Measurements from ENCODE around the gene PLEKHH1.
A peak's percentile ranks its signal among the peaks of the same experiment; 100 is the strongest.

The PLEKHH1 gene

GRCh38 chr14:67512463-67513310, 20.4 kb upstream of the PLEKHH1 start:
- H3K9ac ChIP-seq (ENCODE audit: low read length) = no peak overlapping the region
- H3K36me3 ChIP-seq (ENCODE audit: control insufficient read depth, insufficient read depth, low read length) = no peaks in the 10 kb centered on the region
- peaks cover 16% of the 10 kb centered on the region for H3K4me1 ChIP-seq (ENCODE audit: control insufficient read depth, insufficient read depth, low read length)
- no peaks in the 10 kb centered on the region for H3K9me3 ChIP-seq (ENCODE audit: control insufficient read depth, low read length)
- H3K4me3 ChIP-seq (ENCODE audit: low read length) = no peak overlapping the region
- peaks cover 6% of the 10 kb centered on the region for H3K27me3 ChIP-seq (ENCODE audit: control insufficient read depth, insufficient read depth, low read length)

DNA sequence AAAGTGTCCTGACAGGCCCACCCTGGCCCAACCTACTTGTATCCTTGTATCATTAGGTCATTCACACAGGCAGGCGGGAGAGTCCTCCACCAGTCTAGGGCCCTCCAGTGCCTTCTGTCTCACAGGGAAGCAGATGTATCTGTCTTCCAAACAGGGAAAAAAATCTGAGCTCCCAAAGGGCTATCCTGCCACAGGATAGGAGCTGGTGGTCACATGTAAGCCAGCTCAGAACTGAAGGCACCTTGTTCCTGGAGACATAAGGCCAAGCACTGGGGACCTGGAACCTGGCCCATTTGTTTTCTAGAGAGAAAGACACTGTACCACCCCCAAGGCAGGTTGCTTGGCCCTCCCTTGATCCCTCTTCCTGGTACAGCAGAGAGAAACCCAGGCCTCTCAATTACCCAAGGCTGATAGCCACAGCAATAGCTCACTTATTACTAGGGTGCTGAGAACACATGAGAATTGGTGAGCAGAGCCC, 19.4 kb upstream of the PLEKHH1 start:
- H3K4me1 ChIP-seq (ENCODE audit: control insufficient read depth, insufficient read depth, low read length) = peaks cover 16% of the 10 kb centered on the region
- H3K9ac ChIP-seq (ENCODE audit: low read length) = no peak overlapping the region
- H3K27me3 ChIP-seq (ENCODE audit: control insufficient read depth, insufficient read depth, low read length) = peaks cover 6% of the 10 kb centered on the region
- peak overlapping the region; percentile 49 for H3K4me3 ChIP-seq (ENCODE audit: low read length)
- H3K9me3 ChIP-seq (ENCODE audit: control insufficient read depth, low read length) = no peaks in the 10 kb centered on the region
- no peaks in the 10 kb centered on the region for H3K36me3 ChIP-seq (ENCODE audit: control insufficient read depth, insufficient read depth, low read length)

GRCh38 chr14:67514203-67514607, 18.9 kb upstream of the PLEKHH1 start:
- H3K4me1 ChIP-seq (ENCODE audit: control insufficient read depth, insufficient read depth, low read length) = peaks cover 16% of the 10 kb centered on the region
- peaks cover 6% of the 10 kb centered on the region for H3K27me3 ChIP-seq (ENCODE audit: control insufficient read depth, insufficient read depth, low read length)
- no peaks in the 10 kb centered on the region for H3K9me3 ChIP-seq (ENCODE audit: control insufficient read depth, low read length)
- H3K36me3 ChIP-seq (ENCODE audit: control insufficient read depth, insufficient read depth, low read length) = no peaks in the 10 kb centered on the region
- H3K4me3 ChIP-seq (ENCODE audit: low read length) = peak overlapping the region; percentile 49
- H3K9ac ChIP-seq (ENCODE audit: low read length) = peak overlapping the region; percentile 75

DNA sequence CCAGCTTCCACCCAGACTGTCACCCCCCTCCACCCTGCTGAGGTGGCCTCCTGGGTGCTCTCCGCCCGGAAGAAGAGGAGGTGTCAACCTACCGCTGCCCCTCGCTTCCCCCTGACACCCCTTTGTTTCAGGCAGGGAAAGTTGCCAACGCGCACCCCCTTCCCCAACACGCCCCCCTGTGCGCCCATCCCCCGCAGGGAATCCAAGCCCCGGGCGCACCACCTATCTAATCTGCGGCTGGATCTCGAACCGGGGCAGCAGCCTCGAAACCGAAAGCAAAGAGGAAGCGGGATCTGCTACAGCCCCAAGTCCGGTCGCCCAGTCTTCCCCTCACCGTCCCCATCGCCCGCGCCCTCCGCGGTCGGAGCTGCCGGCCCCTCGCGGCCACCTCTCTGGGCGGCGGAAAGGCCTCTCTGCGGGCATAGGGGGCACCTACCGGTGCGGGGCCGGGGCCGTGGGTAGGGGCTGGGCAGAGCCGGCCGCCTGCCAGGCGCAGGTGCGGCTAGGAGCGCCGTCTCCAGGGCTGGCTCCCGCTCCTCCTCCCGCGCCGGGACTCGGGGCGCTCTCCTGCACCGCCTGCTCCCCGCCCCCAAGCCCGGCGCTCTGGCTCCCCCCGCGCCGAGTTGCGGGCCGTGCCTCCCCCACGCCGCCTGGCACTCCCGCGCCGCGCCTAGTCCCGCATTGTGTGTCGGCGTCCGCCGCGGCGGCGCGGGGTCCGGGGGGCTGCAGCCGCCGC, 18.3 kb upstream of the PLEKHH1 start:
- Histone ChIP-seq H3K27me3 (ENCODE audit: control insufficient read depth, insufficient read depth, low read length) (peaks cover 6% of the 10 kb centered on the region), H3K4me3 (ENCODE audit: low read length) (peak overlapping the region; percentile 49), H3K4me1 (ENCODE audit: control insufficient read depth, insufficient read depth, low read length) (peaks cover 16% of the 10 kb centered on the region), H3K36me3 (ENCODE audit: control insufficient read depth, insufficient read depth, low read length) (no peaks in the 10 kb centered on the region), H3K9ac (ENCODE audit: low read length) (peak overlapping the region; percentile 75), H3K9me3 (ENCODE audit: control insufficient read depth, low read length) (no peaks in the 10 kb centered on the region)

- Histone ChIP-seq H3K9ac (ENCODE audit: low read length) (peak overlapping the region; percentile 75), H3K27me3 (ENCODE audit: control insufficient read depth, insufficient read depth, low read length) (peaks cover 6% of the 10 kb centered on the region), H3K4me1 (ENCODE audit: control insufficient read depth, insufficient read depth, low read length) (peaks cover 16% of the 10 kb centered on the region), H3K9me3 (ENCODE audit: control insufficient read depth, low read length) (no peaks in the 10 kb centered on the region), H3K36me3 (ENCODE audit: control insufficient read depth, insufficient read depth, low read length) (no peaks in the 10 kb centered on the region), H3K4me3 (ENCODE audit: low read length) (no peak overlapping the region)
Measured at GRCh38 chr14:67515386-67516079, 17.6 kb upstream of the PLEKHH1 start.

DNA sequence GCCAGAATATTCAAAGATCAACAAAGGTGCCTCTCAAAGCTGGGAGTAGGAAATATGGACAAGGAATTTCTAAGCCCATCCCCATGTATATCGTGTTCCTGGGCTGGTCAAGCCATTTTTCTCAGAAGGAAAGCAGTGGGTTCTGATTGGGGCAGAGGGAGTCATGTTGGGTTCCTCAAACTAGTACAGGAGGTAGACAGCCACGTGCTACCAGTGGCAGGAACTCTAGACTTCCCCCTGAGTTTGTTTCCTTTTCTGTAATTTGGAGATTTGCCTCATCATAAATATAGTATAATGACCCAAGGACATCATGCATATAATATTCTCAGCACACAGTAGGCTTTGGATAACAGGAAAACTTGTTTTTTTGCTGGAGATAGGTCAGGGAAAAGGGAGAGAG, 16.4 kb upstream of the PLEKHH1 start:
- no peak overlapping the region for H3K9ac ChIP-seq (ENCODE audit: low read length)
- H3K4me3 ChIP-seq (ENCODE audit: low read length) = no peak overlapping the region
- no peaks in the 10 kb centered on the region for H3K9me3 ChIP-seq (ENCODE audit: control insufficient read depth, low read length)
- peaks cover 6% of the 10 kb centered on the region for H3K27me3 ChIP-seq (ENCODE audit: control insufficient read depth, insufficient read depth, low read length)
- H3K4me1 ChIP-seq (ENCODE audit: control insufficient read depth, insufficient read depth, low read length) = peaks cover 16% of the 10 kb centered on the region
- no peaks in the 10 kb centered on the region for H3K36me3 ChIP-seq (ENCODE audit: control insufficient read depth, insufficient read depth, low read length)

DNA sequence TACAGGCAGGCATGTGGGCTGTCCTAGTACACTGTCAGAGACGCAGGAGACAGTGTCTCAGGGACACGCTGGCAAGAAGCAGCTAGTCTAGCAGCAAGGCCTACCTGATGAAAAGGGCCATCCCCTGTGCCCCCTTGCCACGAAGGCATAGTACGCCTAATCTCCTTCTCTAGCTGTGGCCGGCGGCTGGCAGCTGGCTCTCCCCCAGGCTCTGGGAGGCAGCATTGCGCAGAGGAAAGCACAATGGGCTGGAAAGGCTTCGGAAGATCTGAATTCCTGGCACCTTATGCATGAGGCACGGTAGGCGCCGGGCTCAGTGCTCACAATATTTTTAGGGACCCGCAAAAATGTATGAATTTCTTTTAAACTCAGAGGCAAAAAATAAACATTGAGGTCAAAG, 16.0 kb upstream of the PLEKHH1 start:
- Histone ChIP-seq H3K27me3 (ENCODE audit: control insufficient read depth, insufficient read depth, low read length) (peaks cover 6% of the 10 kb centered on the region), H3K9me3 (ENCODE audit: control insufficient read depth, low read length) (no peaks in the 10 kb centered on the region), H3K36me3 (ENCODE audit: control insufficient read depth, insufficient read depth, low read length) (no peaks in the 10 kb centered on the region), H3K9ac (ENCODE audit: low read length) (no peak overlapping the region), H3K4me1 (ENCODE audit: control insufficient read depth, insufficient read depth, low read length) (peaks cover 16% of the 10 kb centered on the region), H3K4me3 (ENCODE audit: low read length) (no peak overlapping the region)

DNA sequence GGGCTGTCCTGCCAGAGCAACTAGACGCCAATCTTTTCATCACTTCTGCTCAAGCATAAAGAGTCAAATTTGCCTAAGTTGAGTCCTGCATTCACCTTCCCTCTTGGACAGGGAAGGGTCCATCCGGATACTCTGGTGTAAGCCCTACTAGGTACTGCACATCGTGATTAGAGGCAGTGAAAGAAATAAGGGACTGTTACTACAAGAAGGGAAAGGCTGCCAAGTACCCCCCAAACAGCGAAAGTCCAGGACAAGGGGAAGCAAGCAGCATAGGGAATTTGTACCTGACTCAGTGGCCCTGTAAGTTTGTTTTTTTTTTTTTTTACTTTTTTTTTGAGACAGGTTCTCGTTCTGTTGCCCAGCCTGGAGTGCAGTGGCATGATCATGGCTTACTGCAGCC, 13.7 kb upstream of the PLEKHH1 start:
- H3K9ac ChIP-seq (ENCODE audit: low read length) = no peak overlapping the region
- H3K4me3 ChIP-seq (ENCODE audit: low read length) = no peak overlapping the region
- H3K9me3 ChIP-seq (ENCODE audit: control insufficient read depth, low read length) = no peaks in the 10 kb centered on the region
- H3K27me3 ChIP-seq (ENCODE audit: control insufficient read depth, insufficient read depth, low read length) = peaks cover 6% of the 10 kb centered on the region
- no peaks in the 10 kb centered on the region for H3K36me3 ChIP-seq (ENCODE audit: control insufficient read depth, insufficient read depth, low read length)
- H3K4me1 ChIP-seq (ENCODE audit: control insufficient read depth, insufficient read depth, low read length) = peaks cover 8% of the 10 kb centered on the region

DNA sequence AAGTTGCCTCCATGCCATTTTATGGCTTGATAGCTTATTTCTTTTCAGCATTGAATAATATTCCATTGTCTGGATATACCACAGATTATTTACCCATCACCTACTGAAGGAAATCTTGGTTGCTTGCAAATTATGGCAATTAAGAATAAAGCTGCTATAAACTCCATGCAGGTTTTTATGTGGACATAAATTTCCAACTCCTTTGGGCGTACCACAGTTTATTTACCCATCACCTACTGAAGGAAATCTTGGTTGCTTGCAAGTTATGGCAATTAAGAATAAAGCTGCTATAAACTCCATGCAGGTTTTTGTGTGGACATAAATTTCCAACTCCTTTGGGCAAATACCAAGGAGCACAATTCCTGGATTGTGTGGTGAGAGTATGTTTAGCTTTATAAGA, 12.6 kb upstream of the PLEKHH1 start:
- H3K4me1 ChIP-seq (ENCODE audit: control insufficient read depth, insufficient read depth, low read length) = peaks cover 9% of the 10 kb centered on the region
- peaks cover 6% of the 10 kb centered on the region for H3K27me3 ChIP-seq (ENCODE audit: control insufficient read depth, insufficient read depth, low read length)
- no peaks in the 10 kb centered on the region for H3K36me3 ChIP-seq (ENCODE audit: control insufficient read depth, insufficient read depth, low read length)
- no peak overlapping the region for H3K9ac ChIP-seq (ENCODE audit: low read length)
- H3K9me3 ChIP-seq (ENCODE audit: control insufficient read depth, low read length) = no peaks in the 10 kb centered on the region
- no peak overlapping the region for H3K4me3 ChIP-seq (ENCODE audit: low read length)

GRCh38 chr14:67522270-67522669, 10.8 kb upstream of the PLEKHH1 start:
- Histone ChIP-seq H3K36me3 (ENCODE audit: control insufficient read depth, insufficient read depth, low read length) (no peaks in the 10 kb centered on the region), H3K9ac (ENCODE audit: low read length) (no peak overlapping the region), H3K27me3 (ENCODE audit: control insufficient read depth, insufficient read depth, low read length) (no peaks in the 10 kb centered on the region), H3K9me3 (ENCODE audit: control insufficient read depth, low read length) (no peaks in the 10 kb centered on the region), H3K4me1 (ENCODE audit: control insufficient read depth, insufficient read depth, low read length) (peaks cover 6% of the 10 kb centered on the region), H3K4me3 (ENCODE audit: low read length) (no peak overlapping the region)

DNA sequence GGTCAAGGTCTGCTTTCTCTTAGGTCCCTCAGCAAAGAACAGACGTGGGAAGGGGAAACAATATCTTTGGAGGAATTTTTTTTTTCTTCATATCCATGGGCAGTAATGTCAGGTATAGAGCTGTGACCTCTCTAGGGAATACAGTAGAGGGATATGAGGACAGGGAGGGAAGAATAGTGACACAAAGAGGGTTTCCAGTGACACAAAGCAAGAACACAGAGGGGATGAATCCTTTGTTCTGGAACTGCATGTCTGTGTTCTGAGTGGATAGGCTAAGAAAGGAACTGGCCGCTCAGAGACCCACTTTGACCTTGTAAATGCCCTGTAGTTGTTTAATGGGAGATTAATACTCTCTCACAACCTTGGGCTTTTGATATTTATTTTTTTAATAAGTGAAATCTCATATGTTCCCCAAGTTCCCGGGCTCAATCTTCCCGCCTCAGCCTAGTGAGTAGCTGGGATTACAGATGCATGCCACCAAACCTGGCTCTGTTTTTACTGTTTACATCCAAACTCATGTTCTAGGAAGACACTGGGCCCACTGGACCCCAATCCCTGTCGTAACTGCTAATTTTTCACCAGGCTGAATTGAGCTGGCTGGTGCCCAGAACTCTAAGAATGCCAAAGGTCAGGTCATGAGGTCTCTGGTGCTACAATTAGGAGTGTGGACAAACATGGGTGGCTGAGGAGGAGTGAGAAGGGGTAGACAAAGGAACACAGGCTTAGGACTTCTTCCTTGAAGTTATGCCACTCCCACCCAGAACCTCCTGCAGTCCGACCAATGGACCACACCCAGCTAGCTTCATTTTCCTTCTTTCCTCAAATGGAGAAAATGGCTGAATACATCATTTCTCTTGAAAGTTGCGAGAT, 9.1 kb upstream of the PLEKHH1 start:
- Histone ChIP-seq H3K4me1 (ENCODE audit: control insufficient read depth, insufficient read depth, low read length) (peaks cover 6% of the 10 kb centered on the region), H3K9ac (ENCODE audit: low read length) (no peak overlapping the region), H3K27me3 (ENCODE audit: control insufficient read depth, insufficient read depth, low read length) (no peaks in the 10 kb centered on the region), H3K36me3 (ENCODE audit: control insufficient read depth, insufficient read depth, low read length) (no peaks in the 10 kb centered on the region), H3K4me3 (ENCODE audit: low read length) (no peak overlapping the region), H3K9me3 (ENCODE audit: control insufficient read depth, low read length) (no peaks in the 10 kb centered on the region)
